ENCODE measurements around the gene SGTA.
"Not testable (repeated sequence)": the region's sequence is repeated elsewhere in the genome, so short reads cannot be mapped to it uniquely, and the experiment has no call there.

Gene SGTA

GRCh38 chr19:2722541-2723344 is 60.3 kb downstream of the SGTA start:
- DNase-seq, result no peak

GRCh38 chr19:2721570-2722540 is 61.2 kb downstream of the SGTA start:
- DNase-seq, result no peak

- DNase-seq, result no peak
Measured at GRCh38 chr19:2720777-2721569, 62.1 kb downstream of the SGTA start, which contains the start of gene DIRAS1. Gene DIRAS1, minus strand, starts transcription at chr19:2721372. Its CDS starts 3,566 bp downstream, at chr19:2717806.

GRCh38 chr19:2719920-2720776 is 62.9 kb downstream of the SGTA start:
- no peak for DNase-seq

- DNase-seq, result no peak
Measured at GRCh38 chr19:2719232-2719735, 63.8 kb downstream of the SGTA start.

GRCh38 chr19:2717638-2718541 is 65.2 kb downstream of the SGTA start:
- DNase-seq, result no peak

GRCh38 chr19:2716722-2717637 is 66.1 kb downstream of the SGTA start:
- no peak for DNase-seq

- no peak for DNase-seq
Measured at GRCh38 chr19:2716275-2716650, 66.8 kb downstream of the SGTA start.

- no peak for DNase-seq
Measured at GRCh38 chr19:2715470-2716274, 67.4 kb downstream of the SGTA start.

GRCh38 chr19:2714531-2715269 is 68.4 kb downstream of the SGTA start:
- DNase-seq, result no peak

GRCh38 chr19:2714102-2714501 is 69.0 kb downstream of the SGTA start:
- DNase-seq, result not testable (repeated sequence)

GRCh38 chr19:2713170-2713569 is 69.9 kb downstream of the SGTA start:
- DNase-seq, result not testable (repeated sequence)

- no peak for DNase-seq
Measured at GRCh38 chr19:2711875-2712205, 71.2 kb downstream of the SGTA start.

GRCh38 chr19:2711172-2711874 is 71.8 kb downstream of the SGTA start:
- no peak for DNase-seq

- no peak for DNase-seq
Measured at GRCh38 chr19:2706251-2706650, 76.8 kb downstream of the SGTA start.

Data from DMS79 (cell line).